Memory B cell (primary cell): ENCODE results near the gene MRTO4.
"Not testable (repeated sequence)": the region's sequence is repeated elsewhere in the genome, so short reads cannot be mapped to it uniquely, and the experiment has no call there.

Experiments used
- ATAC-seq: fragments of 150-1000 bp; cut with Tn5 transposase; 2 replicates; pipeline ENCODE4 v1.10.0; 2021; ENCODE audit warnings: low read depth, mild to moderate bottlenecking, moderate library complexity
- DNase-seq, 2 donors: peaks; one replicate each; pipeline ENCODE4 v3.0.0; 2022; ENCODE audit warnings: low spot score in 2 of 2
- H3K27ac Mint-ChIP-seq: one replicate; pipeline ENCODE4 v1.8.0; 2022; ENCODE audit warnings: mild to moderate bottlenecking, moderate library complexity, mixed read lengths
- H3K27me3 Mint-ChIP-seq: one replicate; pipeline ENCODE4 v1.8.0; 2022; ENCODE audit warnings: mixed read lengths
- H3K36me3 Mint-ChIP-seq: one replicate; pipeline ENCODE4 v1.8.0; 2022; ENCODE audit warnings: mild to moderate bottlenecking, mixed read lengths
- H3K4me1 Mint-ChIP-seq: one replicate; pipeline ENCODE4 v1.8.0; 2022; ENCODE audit warnings: mixed read lengths
- H3K4me3 Mint-ChIP-seq: one replicate; pipeline ENCODE4 v1.8.0; 2022; ENCODE audit warnings: mild to moderate bottlenecking, moderate library complexity, mixed read lengths
- H3K9me3 Mint-ChIP-seq: one replicate; pipeline ENCODE4 v1.8.0; 2022; ENCODE audit warnings: mixed read lengths

The MRTO4 gene

DNA sequence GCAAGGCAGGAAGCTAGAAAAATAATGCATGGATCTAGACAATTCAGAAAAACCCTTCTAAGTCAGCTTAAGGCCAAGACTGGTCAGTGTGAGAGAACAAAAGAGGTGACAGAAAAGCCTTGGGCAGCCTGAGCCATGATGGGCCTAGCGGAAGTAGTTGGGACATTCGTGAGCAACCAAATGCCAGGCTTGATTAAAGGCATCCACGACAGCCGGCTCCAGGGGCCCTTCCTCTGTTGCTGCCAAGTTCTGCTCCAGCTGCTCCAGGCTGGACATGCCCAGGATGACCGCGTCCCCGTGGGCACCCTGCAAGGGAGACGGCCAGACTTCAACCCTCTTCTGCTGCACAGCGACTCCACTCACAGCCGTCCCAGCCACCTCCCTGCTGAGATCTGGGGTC is 52.5 kb downstream of the MRTO4 start:
- H3K4me1 Mint-ChIP-seq, H3K4me3 Mint-ChIP-seq: not testable (repeated sequence)
- peaks cover 36% of the 10 kb centered on the region for H3K36me3 Mint-ChIP-seq

DNA sequence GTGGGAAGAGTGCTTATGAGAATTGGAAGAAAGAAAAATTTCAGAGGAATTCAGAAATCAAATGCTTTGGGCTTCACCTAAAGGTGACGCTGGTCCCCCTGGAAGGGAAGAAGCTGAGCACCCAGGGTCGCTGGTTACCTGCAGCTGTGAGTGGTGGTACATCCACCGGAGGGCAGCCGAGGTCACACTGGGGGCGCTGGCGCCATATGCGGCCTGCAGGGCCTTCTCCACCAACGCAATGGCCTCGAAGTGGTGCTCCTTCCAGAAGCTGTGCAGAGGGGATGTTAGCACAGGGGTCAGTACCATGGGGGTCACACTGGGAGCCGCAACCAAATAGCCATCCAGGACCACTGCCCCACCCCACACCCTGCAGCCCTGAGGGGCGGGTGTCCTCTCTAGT is 54.3 kb downstream of the MRTO4 start:
- H3K4me1 Mint-ChIP-seq, result peaks cover 2% of the 10 kb centered on the region
- DNase-seq (no peak), ATAC-seq (no peak)
- H3K27me3 Mint-ChIP-seq, result no peaks in the 10 kb centered on the region
- no peak overlapping the region for H3K27ac Mint-ChIP-seq
- H3K36me3 Mint-ChIP-seq, result peaks cover 34% of the 10 kb centered on the region
- no peak overlapping the region for H3K4me3 Mint-ChIP-seq
- no peaks in the 10 kb centered on the region for H3K9me3 Mint-ChIP-seq

More for the DNA sequence above, 52.5 kb downstream of the MRTO4 start:
- H3K27ac Mint-ChIP-seq, ATAC-seq, H3K9me3 Mint-ChIP-seq, H3K27me3 Mint-ChIP-seq, DNase-seq: not testable (repeated sequence)

DNA sequence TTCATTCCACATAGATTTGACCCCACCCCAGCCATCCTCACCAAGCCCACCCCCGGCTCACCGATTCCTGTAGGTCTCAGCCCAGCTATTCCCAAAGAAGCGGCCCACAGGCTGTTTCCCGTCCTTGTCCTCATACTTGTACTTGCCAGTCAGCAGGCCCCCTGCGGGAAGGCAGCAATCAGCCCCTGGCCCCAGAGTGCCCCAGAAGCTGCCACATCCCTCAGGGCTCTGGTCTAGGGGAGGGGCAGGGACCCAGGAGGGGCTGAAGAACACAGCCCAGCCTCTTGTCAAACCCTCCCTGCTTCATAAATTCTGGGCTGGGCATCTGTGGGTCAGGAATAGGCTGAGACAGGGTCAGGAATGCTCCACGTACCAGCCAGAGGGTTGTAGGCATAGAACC is 55.3 kb downstream of the MRTO4 start:
- peaks cover 32% of the 10 kb centered on the region for H3K36me3 Mint-ChIP-seq
- no peak for DNase-seq
- H3K27ac Mint-ChIP-seq, result no peak overlapping the region

DNA sequence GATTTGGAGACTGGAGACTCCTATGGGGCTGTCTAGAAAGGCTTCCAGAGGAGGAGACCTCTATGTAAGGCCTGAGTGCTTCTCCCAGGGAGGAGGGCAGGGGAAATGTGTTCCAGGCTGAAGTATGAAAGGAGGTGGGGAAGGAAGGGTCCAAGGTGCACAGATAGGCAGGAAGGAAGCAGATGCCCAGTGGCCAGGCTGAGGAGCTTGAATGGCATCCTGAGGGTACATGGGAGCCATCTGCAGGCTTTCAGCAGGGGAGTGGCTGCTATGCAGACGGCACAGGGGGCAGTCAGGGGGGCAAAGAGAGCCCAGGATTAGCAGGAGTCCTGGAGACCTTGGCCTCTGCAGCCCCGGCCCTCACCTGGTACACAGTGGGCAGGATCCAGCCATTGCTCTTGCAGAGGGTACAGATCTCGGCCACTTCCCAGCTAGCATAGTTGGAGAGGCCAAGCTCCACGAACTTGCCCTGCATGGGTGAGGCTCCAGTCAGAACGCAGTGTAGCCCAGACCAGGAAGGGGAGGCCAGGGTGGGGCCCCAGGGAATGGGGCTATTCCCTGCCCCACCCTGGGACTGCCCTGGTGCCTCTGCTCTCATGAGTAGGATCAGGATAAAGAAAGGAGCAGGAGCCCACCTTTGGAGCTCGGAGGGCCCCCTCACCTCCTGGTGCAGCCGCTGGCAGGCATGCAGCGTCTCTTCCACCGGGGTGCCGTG is 56.3 kb downstream of the MRTO4 start:
- DNase-seq, result no peak
- Mint-ChIP-seq H3K27ac (no peak overlapping the region), H3K9me3 (no peaks in the 10 kb centered on the region), H3K4me1 (peaks cover 7% of the 10 kb centered on the region), H3K27me3 (no peaks in the 10 kb centered on the region), H3K36me3 (peaks cover 32% of the 10 kb centered on the region), H3K4me3 (no peak overlapping the region)
- no peak for ATAC-seq

More for the DNA sequence above, 55.3 kb downstream of the MRTO4 start:
- Mint-ChIP-seq H3K4me3 (no peak overlapping the region), H3K4me1 (peaks cover 7% of the 10 kb centered on the region), H3K9me3 (no peaks in the 10 kb centered on the region), H3K27me3 (no peaks in the 10 kb centered on the region)
- ATAC-seq, result no peak

DNA sequence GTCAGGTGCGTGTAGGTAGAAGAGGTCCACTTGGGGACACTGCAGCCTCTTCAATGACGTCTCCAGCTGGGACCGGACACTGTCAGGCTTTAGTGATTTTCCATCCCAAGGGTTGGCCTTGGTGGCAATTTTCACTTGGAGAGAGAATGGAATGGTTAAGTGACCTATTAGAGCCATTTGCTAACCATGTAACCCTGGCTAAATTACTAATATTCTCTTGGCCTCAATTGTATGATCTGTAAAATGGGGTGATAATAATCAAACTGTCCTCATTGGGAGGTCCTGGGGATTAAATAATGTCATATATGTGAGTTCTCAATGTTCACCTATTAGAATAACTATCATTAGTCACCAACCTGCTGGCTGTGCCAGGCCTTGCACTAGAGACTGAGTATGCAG is 56.9 kb downstream of the MRTO4 start:
- Mint-ChIP-seq H3K27me3 (no peaks in the 10 kb centered on the region), H3K9me3 (no peaks in the 10 kb centered on the region), H3K36me3 (peaks cover 29% of the 10 kb centered on the region), H3K4me1 (peaks cover 13% of the 10 kb centered on the region), H3K4me3 (no peak overlapping the region), H3K27ac (no peak overlapping the region)
- DNase-seq (no peak), ATAC-seq (no peak)

DNA sequence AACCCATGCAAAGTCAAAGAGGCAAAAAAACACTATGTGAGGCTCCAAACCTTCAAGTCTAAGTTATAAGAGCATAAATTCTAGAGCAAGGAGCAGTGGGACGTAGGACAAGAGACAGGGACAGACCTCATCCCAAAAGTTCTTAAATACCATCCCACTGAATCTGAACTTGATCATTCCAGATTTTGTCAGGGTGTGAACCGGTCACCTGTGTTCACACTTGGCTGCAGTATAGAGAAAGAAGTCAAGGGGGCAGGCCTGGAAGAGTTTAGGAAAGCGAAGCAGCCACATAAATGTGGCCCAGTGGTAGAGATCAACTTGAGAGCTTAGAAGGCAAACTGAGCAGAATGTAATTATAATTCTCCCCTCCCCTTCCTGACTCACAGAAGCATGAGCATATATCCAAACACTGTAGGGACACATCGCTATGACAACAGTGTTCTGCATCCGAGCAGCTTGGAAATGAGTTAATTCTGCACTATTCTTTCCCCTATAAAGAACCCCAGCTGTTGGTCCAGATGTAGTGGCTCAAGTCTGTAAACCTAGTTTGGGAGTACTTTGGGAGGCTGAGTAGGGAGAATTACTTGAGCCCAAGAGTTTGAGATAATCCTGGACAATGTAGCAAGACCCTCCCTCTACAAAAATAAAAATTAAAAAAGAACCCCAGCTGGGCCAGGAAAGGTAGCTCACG is 57.7 kb downstream of the MRTO4 start:
- Mint-ChIP-seq H3K9me3 (no peaks in the 10 kb centered on the region), H3K27ac (no peak overlapping the region), H3K4me3 (no peak overlapping the region), H3K27me3 (no peaks in the 10 kb centered on the region), H3K36me3 (peaks cover 24% of the 10 kb centered on the region), H3K4me1 (peaks cover 19% of the 10 kb centered on the region)
- DNase-seq, result no peak
- ATAC-seq, result no peak
